Tibial nerve (tissue), 3 donors: ENCODE results near the gene CST9L.

ENCODE experiments used
- POLR2A ChIP-seq, 2 donors: fragments of 450-650 bp; IDR thresholded peaks; one replicate each; pipeline ENCODE4 v1.6.1; 2017; ENCODE audit warnings: antibody characterized with exemption in 2 of 2, mild to moderate bottlenecking in 2 of 2, moderate library complexity in 2 of 2
- TF ChIP-seq, protein P1 (sequence below), 5 experiments: fragments of 200-600 bp in 3 of 5; fragments of 450-650 bp in 2 of 5; sonication (generic) in 3 of 5; IDR thresholded peaks; one replicate each; pipeline ENCODE4 v1.5.1; 2016 to 2019; ENCODE audit warnings: antibody characterized with exemption in 5 of 5, mild to moderate bottlenecking in 3 of 5, moderate library complexity in 2 of 5

DNA sequence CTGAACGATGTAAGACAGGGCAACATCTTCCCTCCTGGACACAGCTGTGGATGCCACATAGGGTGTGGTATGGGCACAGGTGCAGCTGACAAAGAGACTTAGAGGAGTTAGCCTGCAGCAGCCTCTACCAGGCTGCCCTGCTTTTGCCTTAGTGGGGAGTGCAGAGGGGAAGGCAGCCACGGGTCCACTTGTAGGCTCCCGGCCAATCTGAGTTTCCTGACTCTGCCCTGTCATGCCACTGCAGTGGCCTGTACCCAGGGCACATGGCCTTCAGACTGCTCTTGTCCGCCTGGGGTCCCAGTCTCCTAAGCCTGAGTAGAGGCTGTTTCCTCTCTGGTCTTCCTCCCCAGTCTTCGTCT lies 17.1 kb upstream of the CST9L start:
- TF ChIP-seq, protein P1, sequence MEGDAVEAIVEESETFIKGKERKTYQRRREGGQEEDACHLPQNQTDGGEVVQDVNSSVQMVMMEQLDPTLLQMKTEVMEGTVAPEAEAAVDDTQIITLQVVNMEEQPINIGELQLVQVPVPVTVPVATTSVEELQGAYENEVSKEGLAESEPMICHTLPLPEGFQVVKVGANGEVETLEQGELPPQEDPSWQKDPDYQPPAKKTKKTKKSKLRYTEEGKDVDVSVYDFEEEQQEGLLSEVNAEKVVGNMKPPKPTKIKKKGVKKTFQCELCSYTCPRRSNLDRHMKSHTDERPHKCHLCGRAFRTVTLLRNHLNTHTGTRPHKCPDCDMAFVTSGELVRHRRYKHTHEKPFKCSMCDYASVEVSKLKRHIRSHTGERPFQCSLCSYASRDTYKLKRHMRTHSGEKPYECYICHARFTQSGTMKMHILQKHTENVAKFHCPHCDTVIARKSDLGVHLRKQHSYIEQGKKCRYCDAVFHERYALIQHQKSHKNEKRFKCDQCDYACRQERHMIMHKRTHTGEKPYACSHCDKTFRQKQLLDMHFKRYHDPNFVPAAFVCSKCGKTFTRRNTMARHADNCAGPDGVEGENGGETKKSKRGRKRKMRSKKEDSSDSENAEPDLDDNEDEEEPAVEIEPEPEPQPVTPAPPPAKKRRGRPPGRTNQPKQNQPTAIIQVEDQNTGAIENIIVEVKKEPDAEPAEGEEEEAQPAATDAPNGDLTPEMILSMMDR (IDR thresholded peaks at IDR 0.05) = no peak
- TF ChIP-seq POLR2A (IDR thresholded peaks at IDR 0.05) = no peak
